Medulla oblongata (tissue), 1 donor: ENCODE results near the gene TRPM3.

Experiments used
- DNase-seq: peaks from one replicate; pipeline ENCODE4 v3.0.0-alpha.2; 2015; ENCODE audit errors: extremely low spot score

The TRPM3 gene

DNA sequence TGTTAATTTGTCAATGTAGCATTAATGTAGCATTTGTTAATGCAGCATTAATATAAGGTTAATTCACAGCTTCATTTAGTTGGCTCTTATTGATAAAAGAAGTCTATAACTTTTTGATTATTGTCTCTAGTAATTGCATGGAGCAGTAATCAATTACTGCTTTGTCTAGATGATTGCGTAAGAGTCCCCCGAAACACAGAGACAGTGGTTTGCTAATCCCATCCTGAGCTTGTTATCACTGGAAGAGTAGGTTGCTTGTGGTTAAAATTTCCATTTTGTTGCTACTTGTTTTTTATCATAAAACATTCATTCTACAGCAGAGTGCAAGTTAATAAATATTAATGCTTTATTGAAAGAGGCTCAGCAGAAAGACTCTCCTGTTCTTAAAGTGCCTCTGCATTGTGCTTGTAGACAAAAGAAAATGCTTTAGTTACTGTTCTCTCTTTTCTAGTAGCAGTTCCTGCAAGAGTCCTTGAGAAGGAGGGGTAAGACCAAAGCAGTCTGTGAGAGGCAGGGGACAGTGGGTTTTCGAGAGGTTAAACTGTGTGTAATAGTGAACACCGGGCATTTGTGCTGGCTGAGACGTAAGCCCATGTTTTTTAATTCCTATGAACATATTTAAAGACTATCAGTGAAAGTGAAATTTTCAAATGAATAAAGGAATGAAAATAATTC is 291.7 kb downstream of the TRPM3 start:
- no peak for DNase-seq

DNA sequence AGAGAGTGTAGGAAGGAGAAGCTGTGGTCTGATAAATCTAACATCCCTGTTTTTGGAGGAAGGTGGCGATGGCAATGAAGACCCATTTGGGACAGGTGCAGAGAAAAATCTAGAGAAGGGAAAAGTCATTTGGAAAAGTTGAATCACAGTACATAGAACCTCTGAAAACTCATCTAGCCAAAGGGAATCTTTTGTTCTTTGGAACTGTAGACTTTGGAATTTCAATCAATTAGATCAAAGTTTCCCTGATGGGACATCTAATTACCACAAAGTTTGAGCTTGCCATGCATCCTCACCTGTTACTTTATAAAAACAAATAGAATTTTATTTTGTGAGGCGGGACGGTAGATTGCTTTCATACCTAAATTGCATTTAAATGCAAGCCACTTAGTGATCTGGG is 294.9 kb downstream of the TRPM3 start:
- DNase-seq, result no peak

DNA sequence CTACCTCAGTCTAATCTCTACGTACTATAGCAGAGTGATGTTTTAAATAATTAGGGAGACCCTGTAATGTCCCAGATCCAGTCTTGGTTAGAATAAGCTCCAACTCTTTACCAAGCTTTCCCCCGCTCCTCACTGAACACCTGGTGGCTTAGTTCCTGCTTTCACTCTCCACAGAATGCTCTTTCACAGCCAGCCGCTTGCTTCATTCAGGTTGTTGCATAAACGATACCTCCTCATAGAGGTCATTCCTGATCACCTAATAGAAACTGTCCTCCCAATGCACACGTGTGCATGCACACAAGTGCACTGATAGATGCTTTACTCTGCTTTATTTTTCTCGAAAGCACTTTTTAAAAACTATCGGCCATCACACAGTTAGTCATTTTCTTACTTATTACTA is 298.1 kb downstream of the TRPM3 start:
- DNase-seq, result no peak

DNA sequence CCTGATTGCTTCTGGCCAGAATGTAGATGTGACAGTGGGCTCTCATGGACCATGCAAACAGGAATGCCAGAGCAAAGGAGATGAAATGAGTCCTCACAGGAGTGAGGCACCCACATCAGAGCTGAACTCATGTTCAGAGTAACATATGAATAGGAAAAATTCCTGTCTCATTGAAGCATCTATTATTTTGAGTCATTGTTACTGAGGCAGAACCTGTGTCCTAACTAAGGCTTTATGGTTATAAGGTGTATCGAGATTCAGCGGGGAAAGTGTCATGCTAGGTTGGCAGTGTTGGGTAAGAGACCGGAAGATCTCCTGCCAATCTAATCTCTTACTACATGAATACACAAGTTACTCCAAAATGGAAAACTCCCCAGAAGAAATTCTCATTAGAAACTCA is 304.1 kb downstream of the TRPM3 start:
- no peak for DNase-seq

DNA sequence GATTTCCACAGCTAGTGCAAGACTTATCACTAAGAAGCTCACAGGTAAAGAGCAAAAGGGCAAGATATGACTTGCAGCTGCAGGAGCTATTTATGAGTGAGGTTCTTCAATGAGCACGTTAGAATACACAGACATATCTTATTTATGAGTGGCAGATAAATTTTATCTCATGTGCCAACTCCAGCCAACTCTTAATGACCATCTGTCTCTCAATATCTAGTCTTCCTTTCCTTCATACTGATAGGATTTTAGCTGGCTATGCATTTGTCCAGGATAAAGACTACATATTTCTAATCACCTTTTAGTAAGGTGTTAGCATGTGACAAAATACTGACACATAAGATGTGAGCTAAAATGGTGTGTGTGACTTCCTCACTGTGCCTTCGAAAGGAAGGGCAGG is 304.5 kb downstream of the TRPM3 start:
- DNase-seq, result no peak

DNA sequence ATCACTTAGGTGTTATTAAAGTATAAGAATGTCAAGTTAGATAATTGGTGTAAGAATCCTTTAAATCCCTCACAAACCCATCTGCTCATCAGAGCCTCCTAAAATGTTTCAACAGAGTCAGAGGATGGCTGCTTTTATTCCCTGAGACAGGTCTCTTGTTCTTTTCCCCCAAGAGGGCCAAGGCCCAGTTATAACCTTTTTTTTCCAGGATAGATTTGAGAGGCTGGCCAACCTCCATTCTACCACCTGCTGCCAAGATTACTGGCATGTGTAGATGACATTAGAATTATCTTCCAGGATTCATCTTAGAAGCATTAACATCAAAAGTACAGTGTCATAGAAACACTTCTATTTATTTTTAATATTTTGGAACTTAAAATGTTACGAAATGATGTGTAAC is 305.1 kb downstream of the TRPM3 start:
- no peak for DNase-seq

DNA sequence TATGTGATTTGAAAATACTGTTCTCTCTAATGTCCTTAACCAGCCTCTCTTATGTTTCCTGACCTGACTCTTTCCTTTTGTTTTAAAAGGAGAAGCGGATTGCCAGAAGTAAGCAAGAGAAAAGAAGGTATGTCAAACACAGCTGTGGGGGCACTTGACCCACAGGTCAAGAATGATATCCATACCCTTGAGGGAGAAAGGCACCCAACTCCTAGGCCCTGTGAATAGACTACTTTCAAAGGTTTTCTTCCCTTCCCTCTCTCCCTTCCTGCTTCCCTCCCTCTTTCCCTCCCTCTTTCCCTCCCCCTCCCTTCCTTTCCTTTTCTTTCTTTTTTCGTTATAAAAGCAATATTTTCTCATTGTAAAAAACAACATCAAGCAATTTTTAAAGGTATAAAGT is 306.8 kb downstream of the TRPM3 start:
- no peak for DNase-seq

DNA sequence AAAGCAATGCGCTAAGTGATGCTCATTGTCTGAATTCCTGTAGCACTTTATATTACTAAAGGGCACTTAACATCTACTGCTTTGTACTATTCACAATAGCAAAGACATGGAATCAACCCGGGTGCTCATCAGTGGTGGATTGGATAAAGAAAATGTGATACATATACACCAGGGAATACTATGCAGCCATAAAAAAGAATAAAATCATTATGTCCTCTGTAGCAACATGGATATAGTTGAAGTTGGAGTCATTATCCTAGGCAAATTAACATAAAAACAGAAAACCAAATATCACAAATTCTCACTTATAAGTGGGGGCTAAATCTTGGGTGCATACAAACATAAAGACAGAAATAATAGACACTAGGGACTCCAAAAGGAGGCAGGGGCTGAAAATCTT is 308.3 kb downstream of the TRPM3 start:
- DNase-seq, result no peak

DNA sequence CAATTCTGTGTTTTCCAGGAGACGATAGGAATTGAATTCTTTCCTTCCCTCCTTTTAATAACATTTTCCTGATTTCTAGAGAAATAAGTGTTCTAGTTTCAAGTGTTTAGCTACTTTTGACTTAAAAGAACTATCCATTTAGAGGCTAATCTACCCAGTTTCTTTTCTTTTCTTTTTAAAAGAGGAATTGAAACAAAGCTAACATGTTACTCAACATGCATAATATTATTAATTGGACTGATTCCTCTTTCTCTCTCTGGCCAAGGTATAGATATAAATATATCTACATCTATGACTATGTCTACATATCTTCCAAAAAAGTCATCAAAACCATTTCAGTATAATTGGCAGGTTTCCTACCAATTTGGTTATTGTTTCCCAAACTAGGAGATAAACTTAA is 309.8 kb downstream of the TRPM3 start:
- DNase-seq, result no peak

DNA sequence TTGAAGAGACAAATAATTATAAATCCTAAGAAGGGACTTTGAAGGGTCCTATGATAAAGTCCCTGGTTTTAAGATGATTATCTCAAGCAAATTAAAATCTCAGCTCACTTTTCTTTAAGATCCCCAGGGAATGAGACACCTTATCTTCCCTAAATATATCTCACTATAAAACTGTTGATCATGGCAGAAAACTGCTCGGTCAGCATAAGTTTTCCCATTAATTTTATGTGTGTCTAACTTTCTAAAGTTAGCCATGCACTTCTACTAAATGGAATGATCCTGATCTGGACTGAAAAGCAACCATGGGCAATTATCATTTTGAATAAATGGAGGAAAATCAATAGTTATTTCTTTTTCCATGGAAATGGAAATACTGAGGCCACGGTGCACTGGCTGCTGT is 314.5 kb downstream of the TRPM3 start:
- no peak for DNase-seq

DNA sequence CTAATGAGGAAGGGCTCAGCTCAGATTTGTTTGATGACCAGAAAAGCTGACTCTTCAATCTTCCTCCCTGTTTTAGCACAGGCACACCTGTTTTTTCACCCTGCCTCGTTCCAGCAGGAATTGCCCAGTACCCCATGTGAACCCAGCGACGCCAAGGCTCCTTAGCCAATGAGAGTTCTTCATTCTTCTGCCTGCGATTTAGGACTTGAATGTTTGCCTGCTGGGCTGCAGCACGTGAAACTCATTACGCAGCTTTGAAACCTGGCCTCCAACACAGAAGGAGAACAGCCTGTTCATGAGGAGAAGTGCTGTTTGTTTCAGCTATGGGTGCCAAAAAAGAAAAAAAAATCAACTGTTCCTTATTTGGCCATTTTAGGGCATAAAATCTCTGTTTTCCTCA is 315.5 kb downstream of the TRPM3 start:
- DNase-seq, result peak; percentile 75

DNA sequence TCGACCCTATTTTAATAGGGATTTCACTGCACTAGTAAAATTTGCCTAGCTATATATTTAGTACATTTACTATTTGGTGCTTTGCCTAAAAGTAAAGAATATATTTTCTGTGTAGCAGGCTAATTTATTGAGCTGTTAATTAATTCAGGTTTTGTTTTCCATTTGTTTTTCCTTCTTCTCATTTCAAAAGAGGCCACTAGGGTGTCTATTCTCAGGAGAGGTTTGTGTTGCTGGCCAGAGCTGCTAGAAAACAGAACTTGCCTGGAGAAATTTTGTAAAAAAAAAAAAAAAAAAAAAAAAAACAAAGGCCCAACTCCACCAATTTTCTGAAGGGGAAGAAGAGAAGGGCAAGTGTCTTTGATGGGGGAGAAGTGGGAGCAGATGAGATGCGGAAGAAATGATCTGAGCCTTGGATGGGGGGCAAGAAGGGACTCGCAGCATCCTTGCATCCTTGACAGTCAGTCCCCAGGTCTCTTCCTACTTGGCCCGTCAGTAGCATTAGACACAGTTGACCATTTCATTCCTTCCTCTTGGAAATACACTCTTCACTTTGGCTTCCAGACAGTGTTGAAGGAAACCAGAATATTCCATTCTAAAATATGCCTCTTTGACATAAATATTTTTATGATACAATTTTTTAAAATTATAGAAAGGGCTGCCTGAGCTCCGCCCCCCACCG is 318.5 kb downstream of the TRPM3 start:
- DNase-seq, result no peak

DNA sequence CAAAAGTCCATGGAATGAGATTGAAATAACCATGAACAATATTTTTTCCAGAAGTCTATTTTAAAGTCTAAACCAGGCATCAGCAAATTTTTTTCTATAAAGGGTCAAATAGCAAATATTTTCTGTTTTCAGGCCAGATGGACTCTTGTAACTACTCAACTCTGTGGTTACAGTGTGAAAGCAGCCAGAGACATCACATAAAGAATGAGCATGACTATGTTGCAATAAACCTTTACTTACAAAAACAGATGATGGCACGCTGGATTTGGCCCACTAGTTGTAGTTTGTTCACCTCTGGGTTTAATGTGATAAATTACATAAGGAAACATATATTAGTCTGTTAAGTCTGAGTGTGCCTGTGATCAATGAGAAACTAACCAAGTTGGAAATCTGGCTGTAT is 319.2 kb downstream of the TRPM3 start:
- DNase-seq, result no peak

DNA sequence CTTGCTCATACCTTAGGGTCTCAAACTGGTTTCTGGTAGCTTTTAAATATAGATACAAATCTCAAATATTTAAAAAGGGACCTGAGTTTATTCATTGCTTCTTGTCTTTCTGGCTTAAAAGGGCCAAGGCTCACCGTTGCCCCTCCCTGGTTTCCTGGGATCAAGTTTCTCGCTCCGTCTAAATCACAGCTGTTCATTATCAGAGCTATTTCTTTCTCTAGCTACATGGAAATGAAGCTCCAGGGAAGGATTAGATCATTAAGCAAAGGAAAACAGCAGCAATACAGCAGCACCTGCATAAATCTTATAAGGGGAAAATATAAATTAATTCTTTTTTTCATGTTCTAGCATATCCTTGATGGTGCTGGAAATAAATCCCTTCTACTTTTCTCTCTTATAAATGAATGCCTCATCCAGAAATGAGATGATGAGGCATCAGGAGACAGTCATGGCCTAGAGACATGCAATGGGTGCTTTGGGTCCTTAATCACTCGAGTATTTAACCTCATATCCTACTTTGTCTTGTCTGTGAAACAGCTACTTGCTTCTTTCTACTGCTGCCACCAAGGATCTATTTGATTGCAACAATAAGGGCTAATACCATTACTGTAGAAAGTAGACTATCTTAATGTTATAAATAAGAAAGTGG is 320.1 kb downstream of the TRPM3 start:
- DNase-seq, result no peak

DNA sequence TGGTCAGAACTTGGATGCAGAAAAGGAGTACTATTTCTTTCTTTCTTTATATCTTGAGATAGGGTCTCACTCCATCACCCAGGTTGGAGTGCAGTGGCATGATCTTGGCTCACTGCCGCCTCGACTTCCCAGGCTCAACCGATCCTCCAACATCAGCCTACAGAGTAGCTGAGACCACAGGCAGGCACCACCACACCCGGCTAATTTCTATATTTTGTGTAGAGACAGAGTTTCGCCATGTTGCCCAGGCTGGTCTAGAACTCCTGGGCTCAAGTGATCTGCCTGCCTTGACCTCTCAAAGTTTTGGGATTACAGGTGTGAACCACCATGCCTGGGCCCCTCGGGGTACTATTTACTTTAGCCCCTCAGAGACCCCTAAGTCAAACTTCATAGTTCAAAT is 323.4 kb downstream of the TRPM3 start:
- DNase-seq, result no peak

DNA sequence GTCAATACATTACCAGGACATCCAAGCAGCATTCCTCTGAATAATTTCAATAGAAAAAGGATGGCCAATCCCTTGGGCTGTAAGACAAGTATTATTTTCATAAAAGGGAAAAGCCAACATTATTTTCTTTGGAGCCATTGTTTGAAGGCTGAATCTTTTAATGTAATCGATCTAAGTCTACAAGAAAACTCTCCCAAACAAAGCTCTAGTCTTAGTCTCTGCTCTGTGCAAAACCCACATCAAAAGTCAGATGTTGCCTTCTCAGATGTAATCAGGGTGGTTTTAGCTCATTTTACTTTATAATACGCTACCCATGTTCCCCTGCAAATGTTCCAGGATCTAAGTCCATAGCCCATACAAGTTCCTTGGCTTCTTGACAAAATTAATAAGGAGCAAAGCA is 325.6 kb downstream of the TRPM3 start:
- no peak for DNase-seq

DNA sequence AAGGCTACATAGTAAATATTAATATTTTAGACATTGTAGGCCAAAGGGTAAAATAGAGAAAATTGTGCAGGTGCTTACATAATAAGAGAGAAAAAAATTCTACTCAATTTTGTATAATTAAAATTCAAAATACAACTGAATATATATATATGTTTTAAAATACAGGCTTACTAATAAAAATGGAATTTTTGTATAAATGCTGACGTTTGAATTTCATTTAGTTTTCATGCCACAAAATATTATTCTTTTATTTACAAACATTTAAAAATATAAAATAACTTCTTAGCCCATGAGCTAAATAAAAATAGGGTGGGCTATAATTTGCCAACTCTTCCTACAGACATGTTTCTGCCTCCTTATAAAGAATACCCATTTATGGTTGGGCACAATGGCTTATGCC is 328.6 kb downstream of the TRPM3 start:
- no peak for DNase-seq

DNA sequence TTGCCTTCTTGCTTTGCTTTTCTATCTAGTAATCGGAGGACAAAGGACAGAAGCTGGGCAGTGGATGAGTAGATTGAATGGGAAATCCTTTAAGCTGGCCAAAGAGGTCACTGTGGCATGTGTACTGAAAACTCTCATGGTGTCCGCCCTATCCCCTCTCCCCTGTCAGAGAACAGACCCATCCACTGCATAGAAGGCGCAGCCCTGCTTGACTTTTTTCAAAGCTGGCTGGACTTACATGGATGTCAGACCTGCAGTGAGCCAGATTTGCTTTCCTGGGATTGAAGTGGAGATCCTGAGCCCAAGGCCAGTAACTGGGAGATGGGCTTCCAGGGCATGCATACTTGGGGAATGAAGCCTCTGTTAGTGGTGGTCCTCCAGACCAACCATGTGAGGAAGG is 329.5 kb downstream of the TRPM3 start:
- DNase-seq, result no peak

DNA sequence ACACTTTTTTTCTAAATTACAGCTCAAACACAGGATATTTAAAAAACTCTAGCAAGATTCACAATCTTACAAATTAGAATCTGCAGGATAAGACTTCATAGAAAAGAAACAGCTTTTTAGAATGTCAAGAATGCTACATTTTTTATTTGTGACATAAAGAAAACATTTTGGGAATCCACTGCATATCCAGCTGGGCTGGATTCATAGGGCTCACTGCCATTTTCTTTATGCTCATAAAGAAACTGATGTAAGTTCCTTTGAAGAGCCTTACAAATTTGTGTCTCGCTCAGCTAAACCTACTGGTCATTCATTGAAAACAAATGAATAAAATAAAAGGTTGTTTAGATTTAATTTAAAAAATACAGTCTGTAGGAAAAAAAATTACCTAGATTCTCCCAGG is 332.3 kb downstream of the TRPM3 start:
- DNase-seq, result no peak

DNA sequence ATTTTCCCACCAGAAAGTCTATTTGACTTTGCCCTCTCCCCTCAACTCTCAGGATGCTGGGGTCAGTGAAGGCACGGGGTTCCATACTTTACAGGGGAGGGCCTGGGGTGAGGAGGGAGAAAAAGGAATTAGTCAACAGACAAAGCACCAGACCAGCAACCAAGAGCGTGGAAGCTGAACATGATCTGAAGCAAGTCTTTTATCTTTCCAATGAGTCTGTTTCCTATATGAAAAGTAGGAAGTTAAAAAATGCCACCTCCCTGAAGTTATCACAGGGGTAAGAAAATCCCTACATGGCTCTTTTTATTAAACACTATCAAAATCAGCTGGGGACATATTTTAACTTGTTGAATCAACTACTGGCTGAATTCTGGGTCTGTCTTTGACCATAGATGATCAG is 337.0 kb downstream of the TRPM3 start:
- no peak for DNase-seq

DNA sequence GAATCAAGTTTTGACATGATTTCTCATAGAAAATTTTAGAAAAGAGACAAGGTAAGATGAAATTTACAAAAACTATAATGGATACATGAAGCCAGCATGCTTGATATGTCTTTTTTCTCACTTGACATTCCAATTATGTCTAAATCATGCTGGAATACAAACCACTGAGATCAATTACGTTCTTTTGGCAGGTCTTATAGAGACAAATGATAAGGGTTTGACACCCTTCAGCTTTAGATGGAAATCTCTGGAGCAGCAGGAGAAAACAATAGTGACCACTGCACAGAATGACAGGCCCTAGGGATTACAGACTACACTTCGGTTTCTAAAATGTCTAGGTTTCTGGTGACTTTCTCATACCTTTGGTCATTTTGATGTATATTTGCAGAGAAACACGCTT is 342.9 kb downstream of the TRPM3 start:
- no peak for DNase-seq

DNA sequence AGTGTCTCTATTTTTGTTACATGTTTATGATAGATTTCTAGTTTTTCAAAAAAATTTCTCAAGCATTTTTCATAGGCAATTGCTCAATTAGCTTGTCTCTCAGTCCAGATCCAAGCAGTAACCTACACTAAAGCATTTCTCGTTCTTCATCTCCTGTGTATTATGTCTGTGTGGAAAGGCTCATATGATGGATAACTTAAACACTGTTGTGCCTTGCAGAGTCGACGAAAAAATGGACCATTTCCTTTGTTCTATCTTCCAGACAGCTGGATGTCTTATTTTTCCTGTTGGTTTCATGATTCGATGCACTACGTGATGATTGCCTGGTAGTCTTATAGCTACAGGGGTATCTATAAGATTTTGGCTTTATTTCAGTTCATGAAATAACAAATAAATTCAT is 347.8 kb downstream of the TRPM3 start:
- DNase-seq, result no peak

DNA sequence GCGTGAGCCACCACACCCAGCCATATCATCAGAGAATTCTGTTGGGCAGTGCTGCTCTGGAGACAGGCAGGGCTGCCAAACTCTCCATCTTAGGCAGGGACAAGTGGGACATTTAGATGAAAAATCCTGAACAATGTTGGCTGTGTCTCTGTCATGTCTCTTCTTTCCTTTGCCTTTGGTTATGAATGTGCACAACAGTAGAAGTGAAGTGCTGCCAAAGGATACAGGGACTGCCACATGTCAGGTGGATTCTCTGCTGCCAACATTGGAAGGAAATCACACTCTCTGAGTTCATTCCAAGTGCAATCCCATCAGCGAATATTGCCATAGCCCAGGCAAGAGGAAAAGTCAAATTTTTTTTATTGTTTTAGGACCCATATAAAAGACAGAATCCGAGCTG is 348.8 kb downstream of the TRPM3 start:
- peak; percentile 45 for DNase-seq
